A673 (cell line): ENCODE measurements around the gene DSCAM.

ENCODE experiments used
- CTCF ChIP-seq: fragments of 300-800, 200-600 bp; sonication (generic); conservative IDR thresholded peaks from 2 replicates; pipeline ENCODE4 v1.5.1; 2017; ENCODE audit warnings: low read depth, mild to moderate bottlenecking, antibody characterized with exemption, low read length, moderate library complexity, mixed read lengths
- EZH2 ChIP-seq: fragments of 200-600 bp; sonication (generic); IDR thresholded peaks from 2 replicates; pipeline ENCODE4 v1.6.1; 2017; ENCODE audit warnings: borderline replicate concordance, low read depth, mild to moderate bottlenecking, mixed read lengths, antibody characterized with exemption, low read length; ENCODE audit not compliant: poor library complexity, severe bottlenecking

GRCh38 chr21:40422896-40423635 lies 423.9 kb downstream of the DSCAM start:
- TF ChIP-seq CTCF (no peak), EZH2 (no peak)
